ENCODE measurements around the gene SPCS3.
"Not testable (repeated sequence)": the region's sequence is repeated elsewhere in the genome, so short reads cannot be mapped to it uniquely, and the experiment has no call there.

The SPCS3 gene

DNA sequence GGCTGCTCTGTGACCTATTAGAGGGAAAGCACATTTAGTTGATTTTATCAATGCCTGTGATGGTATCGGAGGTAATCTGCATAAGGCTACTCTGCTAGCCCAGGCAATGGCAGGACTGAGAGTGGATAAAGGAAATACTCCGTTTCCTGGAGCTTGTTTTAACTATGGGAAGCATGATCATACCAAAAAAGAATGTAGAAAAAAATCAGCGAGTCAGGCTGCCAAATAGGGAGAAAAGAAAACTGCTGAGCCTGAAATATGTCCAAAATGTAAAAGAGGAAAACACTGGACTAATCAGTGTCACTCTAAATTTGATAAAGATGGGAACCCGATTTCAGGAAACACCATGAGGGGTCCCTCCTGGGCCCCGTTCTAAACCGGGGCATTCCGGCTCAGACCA, 25.6 kb downstream of the SPCS3 start:
- not testable (repeated sequence) for DNase-seq (ENCODE audit: low read depth in 2 of 2)

DNA sequence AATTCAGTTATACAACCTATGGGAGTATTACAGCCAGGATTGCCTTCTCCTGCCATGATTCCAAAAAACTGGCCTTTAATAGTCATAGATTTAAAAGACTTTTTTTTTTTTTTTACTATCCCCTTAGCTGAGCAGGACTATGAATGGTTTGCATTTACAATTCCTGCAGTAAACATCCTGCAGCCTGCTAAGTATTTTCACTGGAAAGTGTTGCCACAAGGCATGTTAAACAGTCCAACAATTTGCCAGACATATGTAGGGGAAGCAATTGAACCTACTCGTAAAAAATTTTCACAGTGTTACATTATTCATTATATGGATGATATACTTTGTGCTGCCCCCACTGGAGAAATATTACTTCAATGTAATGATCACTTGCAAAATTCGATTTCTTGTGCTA, 27.1 kb downstream of the SPCS3 start:
- not testable (repeated sequence) for DNase-seq (ENCODE audit: low read depth in 2 of 2)

GRCh38 chr4:176350671-176351070, 30.9 kb downstream of the SPCS3 start:
- DNase-seq (ENCODE audit: low read depth in 2 of 2), result no peak

- no peak for DNase-seq (ENCODE audit: low read depth in 2 of 2)
Observed at GRCh38 chr4:176354884-176355283, 35.1 kb downstream of the SPCS3 start.

DNA sequence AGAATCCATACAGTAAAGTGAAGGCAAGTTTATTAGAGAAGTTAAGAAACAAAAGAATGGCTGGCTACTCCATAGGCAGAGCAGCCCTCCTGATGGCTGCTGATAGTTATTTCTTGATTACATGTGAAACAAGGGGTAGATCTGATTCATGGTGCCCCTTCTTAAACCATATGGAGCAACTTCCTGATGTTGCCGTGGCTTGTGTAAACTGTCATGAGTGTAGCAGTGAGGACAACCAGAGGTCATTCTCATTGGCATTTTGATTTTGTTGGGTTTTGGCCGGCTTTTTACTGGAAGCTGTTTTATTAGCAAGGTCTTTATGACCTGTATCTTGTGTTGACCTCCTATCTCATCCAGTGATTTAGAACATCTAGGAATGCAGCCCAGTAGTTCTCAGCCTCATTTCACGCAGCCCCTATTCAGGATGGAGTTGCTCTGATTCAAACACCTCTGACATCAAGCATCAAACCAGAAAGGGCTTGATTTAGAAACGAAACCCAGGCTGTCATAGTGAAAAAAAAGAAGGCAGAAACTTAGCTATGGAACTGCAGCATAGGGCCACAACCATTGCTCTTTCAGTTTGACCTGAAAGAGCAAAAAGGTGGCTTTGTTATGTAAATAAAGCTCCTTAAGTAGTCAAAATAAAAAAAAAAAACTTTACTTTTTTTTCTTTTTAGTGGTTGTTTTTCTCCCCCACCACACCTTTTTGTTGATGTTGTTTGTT, 37.8 kb downstream of the SPCS3 start:
- DNase-seq (ENCODE audit: low read depth in 2 of 2), result no peak

DNA sequence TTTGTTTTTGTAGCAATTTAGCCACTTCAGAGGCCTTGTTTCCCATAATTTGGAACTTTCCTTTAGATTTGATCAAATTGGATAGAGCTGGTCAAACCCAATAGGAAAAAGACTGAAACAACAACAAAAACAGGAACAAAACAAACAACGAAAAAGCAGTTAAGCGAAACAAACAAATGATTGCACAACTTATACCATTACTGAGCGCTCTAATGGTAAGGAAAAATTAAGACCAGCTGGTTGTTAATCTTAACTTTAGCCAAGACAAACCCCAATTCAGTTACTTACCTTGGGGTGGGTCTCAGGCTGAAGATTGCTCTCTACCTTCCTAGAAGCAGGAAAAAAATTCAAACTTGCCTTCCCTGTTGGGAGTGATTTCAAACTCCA, 38.3 kb downstream of the SPCS3 start:
- no peak for DNase-seq (ENCODE audit: low read depth in 2 of 2)

GRCh38 chr4:176359590-176359989, 39.8 kb downstream of the SPCS3 start:
- DNase-seq (ENCODE audit: low read depth in 2 of 2), result peak; percentile 91

DNA sequence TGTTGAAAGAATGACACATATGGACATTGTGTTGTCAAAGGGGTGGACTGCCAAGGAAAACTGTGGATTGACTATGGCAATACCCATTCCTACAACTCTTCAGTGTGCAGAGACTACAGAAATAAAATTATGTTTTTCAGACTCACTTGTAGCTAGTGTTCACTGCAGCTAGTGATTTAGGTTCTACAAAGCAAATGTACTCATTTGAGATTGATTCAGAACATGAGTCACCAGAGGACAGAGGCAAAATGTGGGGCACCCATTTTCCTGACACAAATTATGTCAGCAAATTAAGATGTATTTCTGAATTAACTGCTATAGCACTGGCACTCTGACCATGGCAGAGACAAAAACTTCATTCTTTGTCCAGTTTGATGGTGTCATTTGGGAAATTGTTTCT, 40.7 kb downstream of the SPCS3 start:
- no peak for DNase-seq (ENCODE audit: low read depth in 2 of 2)

- no peak for DNase-seq (ENCODE audit: low read depth in 2 of 2)
Observed at GRCh38 chr4:176363072-176363471, 43.3 kb downstream of the SPCS3 start.

- no peak for DNase-seq (ENCODE audit: low read depth in 2 of 2)
Observed at GRCh38 chr4:176367771-176368465, 48.2 kb downstream of the SPCS3 start.

GRCh38 chr4:176376032-176376614, 56.4 kb downstream of the SPCS3 start:
- DNase-seq (ENCODE audit: low read depth in 2 of 2), result no peak

DNA sequence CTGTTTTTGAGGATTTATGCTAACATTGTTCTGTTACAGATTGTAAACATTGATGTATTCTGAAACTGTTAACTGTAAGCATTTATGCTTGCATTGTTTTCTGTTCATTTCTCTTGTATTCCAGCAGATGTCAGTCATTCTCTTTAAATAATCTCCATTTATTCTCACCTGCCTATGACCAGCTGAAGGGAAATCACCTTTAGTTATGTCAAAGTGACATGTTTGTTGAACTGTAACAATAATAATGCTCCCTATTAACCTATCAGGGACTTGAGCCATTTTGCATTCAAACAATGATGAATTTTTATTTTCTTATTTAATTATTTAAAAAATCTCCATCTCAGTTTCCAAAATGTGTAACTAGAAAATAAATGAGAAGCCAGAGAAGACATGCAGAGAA, 58.0 kb downstream of the SPCS3 start:
- DNase-seq (ENCODE audit: low read depth in 2 of 2), result no peak

DNA sequence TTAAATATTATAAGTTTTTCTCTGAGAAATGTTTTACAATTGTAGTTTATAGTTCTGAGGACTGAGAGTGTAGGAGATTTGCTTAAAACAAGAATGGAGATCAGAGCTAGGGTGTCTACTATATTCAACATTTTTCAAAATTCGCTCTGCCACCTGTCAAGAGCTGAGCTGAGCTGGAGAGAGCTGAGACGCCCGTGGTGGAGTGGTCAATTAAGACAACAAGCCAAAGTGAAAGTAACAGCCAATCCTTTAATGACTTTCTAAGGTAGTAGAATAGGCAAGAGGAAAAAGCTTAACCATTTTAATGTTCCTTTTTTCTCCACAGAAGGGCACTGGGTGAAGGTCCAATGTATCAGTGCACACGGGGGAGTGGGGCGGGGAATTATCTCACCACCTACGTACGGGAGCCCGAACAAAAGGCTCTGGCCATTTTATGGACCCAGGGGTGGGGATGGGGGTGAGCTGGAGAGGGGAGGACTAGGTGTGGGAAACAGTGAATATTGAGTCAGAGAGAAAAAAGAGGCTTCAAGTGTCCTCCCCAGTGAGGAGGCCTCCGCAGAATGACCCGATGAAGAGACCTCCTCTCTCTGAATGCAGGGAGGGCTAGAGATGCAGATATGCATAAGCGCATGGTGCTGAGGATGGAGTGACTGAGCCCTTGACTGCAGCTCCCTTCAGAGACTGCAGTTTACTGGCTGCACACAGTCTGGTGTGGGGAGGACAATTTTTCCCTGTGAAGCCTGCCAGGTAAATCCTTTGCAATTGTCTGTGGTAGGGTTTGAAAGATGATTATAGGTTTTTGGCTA, 60.8 kb downstream of the SPCS3 start:
- DNase-seq (ENCODE audit: low read depth in 2 of 2), result no peak

Data from fibroblast of skin of left biceps (primary cell).